GM18505 (cell line): Measurements from ENCODE around the gene VPREB3.

Source experiments
- ATAC-seq: cut with Tn5 transposase; IDR thresholded peaks from one replicate; pipeline ENCODE4 v1.9.1; 2021; ENCODE audit not compliant: unreplicated experiment
- POLR2A ChIP-seq: IDR thresholded peaks from 4 replicates; pipeline ENCODE4 v1.6.1; 2011; ENCODE audit warnings: borderline replicate concordance; ENCODE audit not compliant: insufficient read depth, insufficient read length; ENCODE audit errors: extremely low read depth

Gene VPREB3

GRCh38 chr22:23787910-23788309, 33.7 kb upstream of the VPREB3 start:
- no peak for ATAC-seq
- TF ChIP-seq POLR2A, result no peak

GRCh38 chr22:23787600-23787896, 33.3 kb upstream of the VPREB3 start:
- TF ChIP-seq POLR2A, result no peak
- no peak for ATAC-seq

- ATAC-seq, result peak; percentile 67
- TF ChIP-seq POLR2A, result peak; percentile 70
Observed at GRCh38 chr22:23786752-23787599, 32.8 kb upstream of the VPREB3 start, which contains the start of gene SMARCB1. Gene SMARCB1, plus strand, starts transcription at chr22:23786966. Its CDS starts 204 bp downstream, at chr22:23787170.

DNA sequence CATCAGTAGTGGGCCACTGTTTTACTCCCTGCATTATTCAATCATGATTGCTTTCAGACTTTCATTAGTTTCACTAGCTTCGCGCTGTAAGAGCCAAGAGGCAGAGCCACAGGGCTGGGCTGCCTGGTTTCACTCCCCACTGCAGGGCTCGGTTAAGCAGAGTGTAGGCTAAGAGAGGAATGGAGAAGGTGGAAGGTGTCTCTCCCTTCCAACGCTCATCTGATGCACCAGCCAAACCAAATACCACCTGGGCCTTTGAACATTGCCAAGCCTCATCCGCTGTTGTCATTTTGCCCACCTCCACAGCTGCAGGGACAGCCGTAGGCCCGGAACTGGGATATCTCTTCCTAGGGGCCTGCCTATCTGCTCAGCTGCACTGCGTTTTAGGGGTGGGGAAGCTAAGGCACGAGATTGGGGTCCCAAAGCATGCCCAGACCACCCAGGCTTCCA, 32.1 kb upstream of the VPREB3 start:
- no peak for TF ChIP-seq POLR2A
- no peak for ATAC-seq

GRCh38 chr22:23784215-23784732, 30.0 kb upstream of the VPREB3 start:
- TF ChIP-seq POLR2A, result no peak
- ATAC-seq, result no peak

DNA sequence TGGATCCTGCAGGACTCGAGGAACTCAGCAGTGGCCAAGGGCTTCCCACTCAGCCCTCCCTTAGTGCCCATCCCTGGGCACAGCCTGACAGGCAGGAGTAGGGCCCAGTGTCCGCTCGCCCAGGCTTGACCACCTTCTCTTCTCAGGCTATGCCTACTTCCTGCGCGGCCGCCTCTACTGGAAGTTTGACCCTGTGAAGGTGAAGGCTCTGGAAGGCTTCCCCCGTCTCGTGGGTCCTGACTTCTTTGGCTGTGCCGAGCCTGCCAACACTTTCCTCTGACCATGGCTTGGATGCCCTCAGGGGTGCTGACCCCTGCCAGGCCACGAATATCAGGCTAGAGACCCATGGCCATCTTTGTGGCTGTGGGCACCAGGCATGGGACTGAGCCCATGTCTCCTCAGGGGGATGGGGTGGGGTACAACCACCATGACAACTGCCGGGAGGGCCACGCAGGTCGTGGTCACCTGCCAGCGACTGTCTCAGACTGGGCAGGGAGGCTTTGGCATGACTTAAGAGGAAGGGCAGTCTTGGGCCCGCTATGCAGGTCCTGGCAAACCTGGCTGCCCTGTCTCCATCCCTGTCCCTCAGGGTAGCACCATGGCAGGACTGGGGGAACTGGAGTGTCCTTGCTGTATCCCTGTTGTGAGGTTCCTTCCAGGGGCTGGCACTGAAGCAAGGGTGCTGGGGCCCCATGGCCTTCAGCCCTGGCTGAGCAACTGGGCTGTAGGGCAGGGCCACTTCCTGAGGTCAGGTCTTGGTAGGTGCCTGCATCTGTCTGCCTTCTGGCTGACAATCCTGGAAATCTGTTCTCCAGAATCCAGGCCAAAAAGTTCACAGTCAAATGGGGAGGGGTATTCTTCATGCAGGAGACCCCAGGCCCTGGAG, 29.3 kb upstream of the VPREB3 start:
- no peak for TF ChIP-seq POLR2A
- ATAC-seq, result no peak

DNA sequence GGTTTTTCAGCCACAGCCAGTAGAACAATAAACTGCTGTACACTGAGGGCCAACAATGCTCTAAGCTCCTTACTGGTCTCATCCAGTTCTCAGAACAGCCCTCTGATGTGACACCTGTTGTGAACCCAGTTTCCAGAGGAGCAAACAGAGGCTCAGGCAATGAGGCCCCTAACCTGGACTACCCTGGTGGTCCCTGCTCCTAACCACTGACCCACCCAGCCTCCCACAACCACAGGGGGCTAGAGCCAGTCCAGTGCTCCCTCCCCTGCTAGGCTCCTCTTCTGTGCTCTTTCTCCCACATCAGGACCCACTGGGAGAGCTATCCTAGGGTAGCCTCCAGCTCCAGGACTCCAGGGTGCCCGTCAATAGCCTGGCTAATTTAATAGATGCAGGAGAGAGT, 28.5 kb upstream of the VPREB3 start:
- TF ChIP-seq POLR2A, result no peak
- no peak for ATAC-seq

- TF ChIP-seq POLR2A, result no peak
- no peak for ATAC-seq
Observed at GRCh38 chr22:23782252-23782651, 28.0 kb upstream of the VPREB3 start.

GRCh38 chr22:23781511-23782183, 27.4 kb upstream of the VPREB3 start:
- ATAC-seq, result no peak
- TF ChIP-seq POLR2A, result no peak

GRCh38 chr22:23781065-23781464, 26.8 kb upstream of the VPREB3 start:
- TF ChIP-seq POLR2A, result no peak
- ATAC-seq, result no peak

GRCh38 chr22:23780146-23780748, 26.0 kb upstream of the VPREB3 start:
- no peak for TF ChIP-seq POLR2A
- ATAC-seq, result no peak

DNA sequence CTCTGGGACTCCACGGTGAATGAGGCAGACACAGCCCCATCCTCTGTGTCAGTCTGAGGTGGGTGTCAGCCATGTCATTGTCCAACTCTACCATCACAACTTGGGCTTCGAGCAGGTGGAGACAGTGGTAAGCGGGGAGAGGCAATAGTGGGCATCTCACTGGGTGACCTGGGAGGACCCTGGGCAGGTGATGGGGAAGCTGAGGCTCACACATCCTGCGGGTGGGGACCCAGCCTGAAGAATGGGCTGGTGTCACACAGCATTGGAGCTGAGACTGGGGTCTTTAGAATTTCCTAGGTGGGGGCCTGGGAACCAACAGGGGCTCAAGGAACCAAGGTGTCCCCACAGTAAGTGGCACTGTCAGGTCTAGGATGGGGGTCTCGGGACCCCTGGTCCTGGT, 25.5 kb upstream of the VPREB3 start:
- no peak for ATAC-seq
- TF ChIP-seq POLR2A, result no peak

GRCh38 chr22:23779083-23779482, 24.9 kb upstream of the VPREB3 start:
- TF ChIP-seq POLR2A, result no peak
- ATAC-seq, result no peak
